KMS-11 (cell line): ENCODE measurements around the gene RELT.

Experiments
- H2AFZ ChIP-seq: fragments of 200-600 bp; sonication (generic); 2 replicates; pipeline ENCODE4 v1.6.1; 2016; ENCODE audit warnings: antibody characterized with exemption, mixed run types, low read depth
- H3K27ac ChIP-seq: fragments of 200-600 bp; sonication (generic); 2 replicates; pipeline ENCODE4 v1.6.1; 2016; ENCODE audit warnings: mild to moderate bottlenecking, mixed run types
- H3K27me3 ChIP-seq: fragments of 200-600 bp; sonication (generic); 2 replicates; pipeline ENCODE4 v1.6.1; 2017; ENCODE audit warnings: mild to moderate bottlenecking, low read depth, mixed run types, moderate library complexity; ENCODE audit not compliant: insufficient read depth
- H3K36me3 ChIP-seq: fragments of 200-600 bp; sonication (generic); 2 replicates; pipeline ENCODE4 v1.6.1; 2017; ENCODE audit warnings: mild to moderate bottlenecking, mixed run types; ENCODE audit not compliant: insufficient read depth
- H3K4me1 ChIP-seq: fragments of 200-600 bp; sonication (generic); 2 replicates; pipeline ENCODE4 v1.6.1; 2016; ENCODE audit warnings: mild to moderate bottlenecking, low read depth, mixed run types; ENCODE audit not compliant: poor library complexity, severe bottlenecking
- H3K4me2 ChIP-seq: fragments of 200-600 bp; sonication (generic); 2 replicates; pipeline ENCODE4 v1.7.0; 2016; ENCODE audit warnings: mild to moderate bottlenecking, mixed run types
- H3K4me3 ChIP-seq: fragments of 200-600 bp; sonication (generic); IDR thresholded peaks from 2 replicates; pipeline ENCODE4 v1.6.1; 2017; ENCODE audit warnings: low read depth, low read length, mixed read lengths; ENCODE audit not compliant: insufficient read depth
- H3K79me2 ChIP-seq: fragments of 200-600 bp; sonication (generic); 2 replicates; pipeline ENCODE4 v1.6.1; 2016; ENCODE audit warnings: low read depth, mixed run types; ENCODE audit not compliant: insufficient read depth
- H3K9ac ChIP-seq: fragments of 200-600 bp; sonication (generic); 2 replicates; pipeline ENCODE4 v1.6.1; 2016; ENCODE audit warnings: mild to moderate bottlenecking, mixed run types
- H4K20me1 ChIP-seq: fragments of 200-600 bp; sonication (generic); 2 replicates; pipeline ENCODE4 v1.6.1; 2016; ENCODE audit warnings: mild to moderate bottlenecking, mixed run types; ENCODE audit not compliant: insufficient read depth
- CTCF ChIP-seq: fragments of 200-600 bp; sonication (generic); conservative IDR thresholded peaks from 2 replicates; pipeline ENCODE4 v1.6.1; 2017; ENCODE audit warnings: low read depth, mild to moderate bottlenecking, antibody characterized with exemption, low read length, moderate library complexity, mixed read lengths

Gene RELT

DNA sequence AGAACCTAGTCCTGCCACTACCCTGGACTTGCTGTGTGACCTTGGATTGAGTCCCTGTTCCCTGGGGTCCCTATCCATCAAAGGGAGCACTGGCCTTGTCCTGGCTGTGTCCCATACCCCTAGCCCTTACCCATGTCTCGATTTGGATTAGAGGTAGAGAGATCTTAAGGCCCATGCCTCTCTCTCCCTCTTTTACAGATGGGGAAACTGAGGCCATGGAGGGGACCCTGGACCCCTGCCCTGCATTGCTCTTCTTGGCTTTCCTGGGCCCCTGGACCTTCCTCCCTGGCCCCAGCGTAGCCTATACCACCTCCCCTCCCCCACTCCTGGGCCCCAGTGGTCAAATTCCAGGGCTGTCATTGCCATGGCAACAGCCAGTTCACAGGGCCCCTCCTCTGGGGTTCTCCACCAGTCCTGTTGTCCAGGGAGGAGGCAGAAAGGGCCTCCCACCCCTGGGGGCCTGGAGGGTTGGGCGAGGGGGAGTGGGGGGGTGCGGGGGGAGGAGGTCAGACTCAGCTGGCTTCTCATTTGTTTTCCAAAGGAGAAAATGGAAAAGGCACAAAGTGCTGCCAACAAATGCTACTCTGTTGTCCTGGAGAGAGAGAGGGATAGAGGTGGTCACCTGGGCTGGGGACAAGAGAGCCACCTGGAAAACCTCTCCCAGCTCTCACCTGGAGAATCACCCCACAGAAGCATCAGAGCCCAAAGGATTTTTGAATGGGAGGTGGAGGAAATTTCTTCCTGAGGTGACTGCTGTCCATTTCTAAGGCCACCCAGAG lies 44.9 kb upstream of the RELT start:
- H4K20me1 ChIP-seq = no peaks in the 10 kb centered on the region
- no peak overlapping the region for H3K4me3 ChIP-seq
- no peak overlapping the region for H3K9ac ChIP-seq
- H3K4me2 ChIP-seq = no peak overlapping the region
- no peaks in the 10 kb centered on the region for H3K27me3 ChIP-seq
- H3K4me1 ChIP-seq = peaks cover 3% of the 10 kb centered on the region
- no peak for TF ChIP-seq CTCF
- no peaks in the 10 kb centered on the region for H3K36me3 ChIP-seq
- no peak overlapping the region for H3K27ac ChIP-seq
- no peaks in the 10 kb centered on the region for H3K79me2 ChIP-seq
- no peak overlapping the region for H2AFZ ChIP-seq

GRCh38 chr11:73333173-73333572 lies 43.0 kb upstream of the RELT start:
- Histone ChIP-seq H3K9ac (no peak overlapping the region), H3K27ac (no peak overlapping the region), H3K36me3 (no peaks in the 10 kb centered on the region), H3K4me3 (no peak overlapping the region), H2AFZ (no peak overlapping the region), H3K4me2 (no peak overlapping the region), H3K27me3 (no peaks in the 10 kb centered on the region), H3K4me1 (peaks cover 3% of the 10 kb centered on the region), H4K20me1 (no peaks in the 10 kb centered on the region), H3K79me2 (no peaks in the 10 kb centered on the region)
- TF ChIP-seq CTCF = no peak

DNA sequence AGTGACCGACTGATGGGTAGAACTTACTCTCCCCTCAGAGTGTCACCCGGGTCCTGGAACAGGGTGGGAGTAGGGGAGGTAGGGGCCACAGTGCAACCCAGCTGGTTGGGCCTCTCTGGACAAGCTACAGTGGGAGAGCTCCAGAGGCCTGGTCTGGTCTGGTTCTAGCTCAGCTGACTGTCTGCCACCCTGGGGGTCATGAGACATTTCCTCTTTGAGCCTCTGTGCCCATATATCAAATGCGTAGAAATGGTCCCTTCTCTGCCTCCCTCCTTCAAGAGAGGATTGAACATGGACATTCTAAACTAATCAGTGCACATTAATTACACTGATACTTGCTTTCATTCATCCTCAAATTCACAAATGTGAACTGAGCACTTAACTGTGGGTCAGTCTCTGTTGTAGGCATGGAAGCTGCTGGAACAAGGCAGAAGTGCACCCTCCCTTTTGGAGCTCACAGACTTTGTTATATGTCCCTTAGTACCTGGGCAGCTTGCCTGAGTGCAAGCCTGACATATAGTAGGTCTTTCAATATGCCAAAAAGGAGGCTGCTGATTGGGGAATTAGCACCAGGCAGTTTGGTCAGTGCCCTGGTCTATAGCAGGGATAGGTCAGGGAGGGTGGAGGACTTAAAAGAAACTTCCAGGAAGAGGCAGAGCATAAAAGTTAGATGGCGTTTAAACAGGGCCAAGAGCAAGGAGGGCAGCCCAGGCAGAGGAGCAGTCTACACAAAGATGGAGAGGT lies 42.4 kb upstream of the RELT start:
- Histone ChIP-seq H3K4me3 (no peak overlapping the region), H3K27me3 (no peaks in the 10 kb centered on the region), H3K4me2 (no peak overlapping the region), H3K27ac (no peak overlapping the region), H3K4me1 (peaks cover 3% of the 10 kb centered on the region), H2AFZ (no peak overlapping the region), H3K9ac (no peak overlapping the region), H4K20me1 (no peaks in the 10 kb centered on the region), H3K79me2 (no peaks in the 10 kb centered on the region), H3K36me3 (no peaks in the 10 kb centered on the region)
- TF ChIP-seq CTCF = no peak

- H3K36me3 ChIP-seq = no peaks in the 10 kb centered on the region
- no peaks in the 10 kb centered on the region for H3K27me3 ChIP-seq
- H3K4me1 ChIP-seq = peaks cover 3% of the 10 kb centered on the region
- H3K4me3 ChIP-seq = no peak overlapping the region
- H3K27ac ChIP-seq = no peak overlapping the region
- no peaks in the 10 kb centered on the region for H3K79me2 ChIP-seq
- H3K9ac ChIP-seq = no peak overlapping the region
- peak overlapping the region; percentile 35; the same call in 1 of the 2 replicates for H2AFZ ChIP-seq
- H3K4me2 ChIP-seq = no peak overlapping the region
- no peak for TF ChIP-seq CTCF
- no peaks in the 10 kb centered on the region for H4K20me1 ChIP-seq
Observed at GRCh38 chr11:73334384-73335203, 41.6 kb upstream of the RELT start.
